Measurements from ENCODE around the gene BBLN. TPM values are rescaled to one million over a fixed set of nuclear protein-coding genes. Genes with fewer than 3 reads are reported as not detected.
A peak's percentile ranks its signal among the peaks of the same experiment; 100 is the strongest.

The BBLN gene
- total RNA-seq, 1 experiment from 2014 or later, result 70.4 TPM

- BruUV-seq (replicated peaks), result TSS peak; percentile 70
- CTCF ChIA-PET, result interaction anchor here (0.6 to 0.9 kb wide), 4 partner anchors 10 to 223 kb away, joined by 3 read pairs; no protein-coding TSS in a partner anchor
- no peaks in the 10 kb centered on the region for H3K27me3 Mint-ChIP-seq (ENCODE audit: insufficient read depth, unreplicated experiment)
Measured at GRCh38 chr9:128159522-128159783, 612 bp upstream of the BBLN start.

GRCh38 chr9:128160603-128160987 lies 530 bp downstream of the BBLN start:
- Mint-ChIP-seq H3K9me3 (ENCODE audit: unreplicated experiment) (no peaks in the 10 kb centered on the region), H3K4me3 (ENCODE audit: unreplicated experiment) (peak overlapping the region; percentile 70), H3K36me3 (ENCODE audit: insufficient read depth, unreplicated experiment) (peaks cover 23% of the 10 kb centered on the region), H3K27me3 (ENCODE audit: insufficient read depth, unreplicated experiment) (no peaks in the 10 kb centered on the region), H3K27ac (ENCODE audit: low read depth, unreplicated experiment) (peak overlapping the region; percentile 71), H3K4me1 (ENCODE audit: insufficient read depth, unreplicated experiment) (peaks cover 18% of the 10 kb centered on the region)
- TF ChIP-seq CTCF (IDR thresholded peaks at IDR 0.05; ENCODE audit: unreplicated experiment), result no peak
- ChIA-PET POLR2A (interaction anchor here (0.6 to 2.4 kb wide), 8 partner anchors 16 to 92 kb away, joined by 3 to 11 read pairs (median 6); partner anchors contain the start of genes CIZ1, NAIF1, PTGES2 and SLC25A25), CTCF (no interaction called here)
- BruUV-seq (replicated peaks), result TSS peak; percentile 44
- intact Hi-C loops (cut with micrococcal nuclease), result no loop called here
- DNase-seq (ENCODE audit: unreplicated experiment), result no peak

More at GRCh38 chr9:128159522-128159783, 612 bp upstream of the BBLN start:
- intact Hi-C loops (cut with micrococcal nuclease), result no loop called here
- H3K27ac Mint-ChIP-seq (ENCODE audit: low read depth, unreplicated experiment), result peak overlapping the region; percentile 71
- H3K36me3 Mint-ChIP-seq (ENCODE audit: insufficient read depth, unreplicated experiment), result peaks cover 15% of the 10 kb centered on the region
- peaks cover 18% of the 10 kb centered on the region for H3K4me1 Mint-ChIP-seq (ENCODE audit: insufficient read depth, unreplicated experiment)
- no peak for DNase-seq (ENCODE audit: unreplicated experiment)
- TF ChIP-seq CTCF (IDR thresholded peaks at IDR 0.05; ENCODE audit: unreplicated experiment), result no peak
- H3K9me3 Mint-ChIP-seq (ENCODE audit: unreplicated experiment), result no peaks in the 10 kb centered on the region
- POLR2A ChIA-PET, result interaction anchor here (0.6 to 2.4 kb wide), 12 partner anchors 8 to 552 kb away, joined by 3 to 11 read pairs (median 4); partner anchors contain the start of gene CIZ1
- H3K4me3 Mint-ChIP-seq (ENCODE audit: unreplicated experiment), result peak overlapping the region; percentile 70

- Mint-ChIP-seq H3K4me3 (ENCODE audit: unreplicated experiment) (peak overlapping the region; percentile 70), H3K9me3 (ENCODE audit: unreplicated experiment) (no peaks in the 10 kb centered on the region), H3K4me1 (ENCODE audit: insufficient read depth, unreplicated experiment) (peaks cover 18% of the 10 kb centered on the region), H3K27me3 (ENCODE audit: insufficient read depth, unreplicated experiment) (no peaks in the 10 kb centered on the region), H3K27ac (ENCODE audit: low read depth, unreplicated experiment) (no peak overlapping the region), H3K36me3 (ENCODE audit: insufficient read depth, unreplicated experiment) (peaks cover 30% of the 10 kb centered on the region)
- CTCF ChIA-PET, result interaction anchor here (0.6 kb wide), 1 partner anchor 8 kb away, joined by 3 read pairs; no protein-coding TSS in a partner anchor
- no peak for DNase-seq (ENCODE audit: unreplicated experiment)
- intact Hi-C loops (cut with micrococcal nuclease), result no loop called here
- no peak for TF ChIP-seq CTCF (IDR thresholded peaks at IDR 0.05; ENCODE audit: unreplicated experiment)
- POLR2A ChIA-PET, result interaction anchor here (0.6 to 2.4 kb wide), 9 partner anchors 13 to 93 kb away, joined by 3 to 11 read pairs (median 6); partner anchors contain the start of genes CIZ1, LCN2, NAIF1 and PTGES2
- BruUV-seq (replicated peaks), result no TSS peak
Measured at GRCh38 chr9:128161215-128161902, 1.3 kb downstream of the BBLN start.

- TF ChIP-seq CTCF (IDR thresholded peaks at IDR 0.05; ENCODE audit: unreplicated experiment), result no peak
- Mint-ChIP-seq H3K27me3 (ENCODE audit: insufficient read depth, unreplicated experiment) (no peaks in the 10 kb centered on the region), H3K9me3 (ENCODE audit: unreplicated experiment) (no peaks in the 10 kb centered on the region), H3K4me3 (ENCODE audit: unreplicated experiment) (peak overlapping the region; percentile 19), H3K4me1 (ENCODE audit: insufficient read depth, unreplicated experiment) (peaks cover 18% of the 10 kb centered on the region), H3K36me3 (ENCODE audit: insufficient read depth, unreplicated experiment) (peaks cover 41% of the 10 kb centered on the region), H3K27ac (ENCODE audit: low read depth, unreplicated experiment) (no peak overlapping the region)
- peak; percentile 54 for DNase-seq (ENCODE audit: unreplicated experiment)
- CTCF ChIA-PET, result no interaction called here
- intact Hi-C loops (cut with micrococcal nuclease), result no loop called here
- POLR2A ChIA-PET, result interaction anchor here (0.8 to 2.4 kb wide), 5 partner anchors 14 to 94 kb away, joined by 3 to 9 read pairs (median 6); partner anchors contain the start of genes LCN2, NAIF1, PTGES2 and SLC25A25
- no TSS peak for BruUV-seq (replicated peaks)
Measured at GRCh38 chr9:128162215-128163026, 2.4 kb downstream of the BBLN start.

Data from MCF 10A (cell line).